Testis (tissue), 3 donors: Measurements from ENCODE around the gene RASSF8. TPM values are rescaled to one million over a fixed set of nuclear protein-coding genes. Genes with fewer than 3 reads are reported as not detected.
A peak's percentile ranks its signal among the peaks of the same experiment; 100 is the strongest.

Experiments
- DNase-seq: peaks from one replicate; pipeline ENCODE4 v3.0.0-alpha.2; 2019
- H3K27ac ChIP-seq, 2 donors: fragments of 200-600 bp; sonication (generic); one replicate each; pipeline ENCODE4 v1.5.1; 2019
- H3K27me3 ChIP-seq: fragments of 200-600 bp; sonication (generic); one replicate; pipeline ENCODE4 v1.5.1; 2019
- H3K36me3 ChIP-seq: fragments of 200-600 bp; sonication (generic); one replicate; pipeline ENCODE4 v1.5.1; 2017; ENCODE audit warnings: low read depth; ENCODE audit errors: missing control alignments
- H3K4me1 ChIP-seq: fragments of 200-600 bp; sonication (generic); one replicate; pipeline ENCODE4 v1.5.1; 2019
- H3K4me3 ChIP-seq, 2 donors: fragments of 200-600 bp; sonication (generic); one replicate each; pipeline ENCODE4 v1.5.1; 2017 to 2019
- H3K9me3 ChIP-seq: fragments of 200-600 bp; sonication (generic); one replicate; pipeline ENCODE4 v1.5.1; 2017
- POLR2A ChIP-seq: fragments of 450-650 bp; IDR thresholded peaks from one replicate; pipeline ENCODE4 v1.6.1; 2017; ENCODE audit warnings: antibody characterized with exemption, mild to moderate bottlenecking, moderate library complexity
- WGBS, 2 donors: methylation state at CpG; one replicate each; pipeline ENCODE4 v1.1.5; 2018; 5-methylcytosine and 5-hydroxymethylcytosine counted together
- intact Hi-C: fragments of 100-400 bp; cut with DNase I; formaldehyde crosslinking; loops from one replicate; pipeline ENCODE4 v1.15.1; 2023; ENCODE audit warnings: low total_unique reads
- polyA plus RNA-seq: library from polyadenylated mRNA; stranded (reverse); fragments of 350-450 nt; fragmentation: Illumina TruSeq; extraction: RNeasy Lipid Tissue Mini Kit (QIAGEN cat#74804); gene quantifications from one replicate; pipeline ENCODE4 v1.2.3, GENCODE V29; 2014; ENCODE audit warnings: low read depth, low replicate concordance; ENCODE audit not compliant: insufficient read depth
- total RNA-seq, 2 donors: library from RNA; depleted of rRNA; stranded (reverse); fragments of >200 nt; gene quantifications; one replicate each; pipeline ENCODE4 v1.2.3, GENCODE V29; 2016
- TF ChIP-seq, protein P1 (sequence below), 3 experiments: fragments of 450-650 bp in 2 of 3; fragments of 200-600 bp in 1 of 3; sonication (generic) in 1 of 3; IDR thresholded peaks; one replicate each; pipeline ENCODE4 v1.5.1; 2016 to 2019; ENCODE audit warnings: antibody characterized with exemption in 3 of 3, mild to moderate bottlenecking in 2 of 3, moderate library complexity in 1 of 3

RASSF8 gene
- total and polyA plus RNA-seq, 3 donors from 2014 or later, result 71.7 to 93.5 (median 90.0) TPM

DNA sequence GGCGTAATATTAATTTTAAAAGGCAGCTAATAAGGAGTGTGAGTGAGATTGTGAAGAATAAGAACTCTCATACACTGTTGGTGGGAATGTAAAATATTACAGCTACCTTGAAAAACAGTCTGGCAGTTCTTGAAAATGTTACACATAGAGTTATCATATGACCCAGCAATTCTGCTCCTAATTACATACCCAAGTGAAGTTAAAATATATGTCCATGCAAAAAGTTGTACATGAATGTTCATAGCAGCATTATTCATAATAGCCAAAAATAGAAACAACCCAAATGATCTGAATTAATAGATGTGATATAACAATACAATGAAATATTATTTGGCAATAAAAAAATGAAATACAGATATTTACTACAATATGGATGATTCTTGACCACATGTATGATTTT is 68.2 kb downstream of the RASSF8 start:
- TF ChIP-seq POLR2A, result no peak
- TF ChIP-seq, protein P1, sequence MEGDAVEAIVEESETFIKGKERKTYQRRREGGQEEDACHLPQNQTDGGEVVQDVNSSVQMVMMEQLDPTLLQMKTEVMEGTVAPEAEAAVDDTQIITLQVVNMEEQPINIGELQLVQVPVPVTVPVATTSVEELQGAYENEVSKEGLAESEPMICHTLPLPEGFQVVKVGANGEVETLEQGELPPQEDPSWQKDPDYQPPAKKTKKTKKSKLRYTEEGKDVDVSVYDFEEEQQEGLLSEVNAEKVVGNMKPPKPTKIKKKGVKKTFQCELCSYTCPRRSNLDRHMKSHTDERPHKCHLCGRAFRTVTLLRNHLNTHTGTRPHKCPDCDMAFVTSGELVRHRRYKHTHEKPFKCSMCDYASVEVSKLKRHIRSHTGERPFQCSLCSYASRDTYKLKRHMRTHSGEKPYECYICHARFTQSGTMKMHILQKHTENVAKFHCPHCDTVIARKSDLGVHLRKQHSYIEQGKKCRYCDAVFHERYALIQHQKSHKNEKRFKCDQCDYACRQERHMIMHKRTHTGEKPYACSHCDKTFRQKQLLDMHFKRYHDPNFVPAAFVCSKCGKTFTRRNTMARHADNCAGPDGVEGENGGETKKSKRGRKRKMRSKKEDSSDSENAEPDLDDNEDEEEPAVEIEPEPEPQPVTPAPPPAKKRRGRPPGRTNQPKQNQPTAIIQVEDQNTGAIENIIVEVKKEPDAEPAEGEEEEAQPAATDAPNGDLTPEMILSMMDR (IDR thresholded peaks at IDR 0.05), result no peak
- Histone ChIP-seq H3K4me1 (no peaks in the 10 kb centered on the region), H3K4me3 (no peak overlapping the region), H3K27ac (no peak overlapping the region), H3K36me3 (no peaks in the 10 kb centered on the region), H3K9me3 (no peaks in the 10 kb centered on the region), H3K27me3 (no peaks in the 10 kb centered on the region)
- intact Hi-C loops, result no loop called here
- WGBS, 2 donors, result 90 to 96% methylated on average over 1 of the region's 1 CpG
- DNase-seq, result no peak

DNA sequence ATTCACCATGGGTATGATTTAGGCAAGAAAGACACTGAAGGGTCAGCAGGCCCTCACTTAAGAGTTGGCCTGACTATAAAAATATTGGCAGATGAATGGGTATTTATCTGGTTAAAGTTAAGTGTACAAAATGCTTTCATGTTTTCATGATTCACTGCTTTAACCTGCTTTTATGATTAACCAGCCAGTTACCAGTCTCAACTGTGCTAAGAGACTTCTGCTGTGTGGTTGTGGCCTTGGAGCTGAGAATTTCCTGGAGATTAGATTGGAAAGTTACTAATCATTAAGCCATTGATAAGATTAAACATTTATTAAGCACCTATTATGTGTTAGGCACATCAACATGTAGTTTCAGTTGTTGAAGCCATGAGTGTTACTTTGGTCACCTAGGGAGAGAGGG is 68.9 kb downstream of the RASSF8 start:
- no peak for TF ChIP-seq POLR2A
- TF ChIP-seq, protein P1 (IDR thresholded peaks at IDR 0.05), result no peak
- no peak for DNase-seq
- Histone ChIP-seq H3K27me3 (no peaks in the 10 kb centered on the region), H3K27ac (no peak overlapping the region), H3K4me3 (no peak overlapping the region), H3K36me3 (no peaks in the 10 kb centered on the region), H3K9me3 (no peaks in the 10 kb centered on the region), H3K4me1 (no peaks in the 10 kb centered on the region)
- intact Hi-C loops, result no loop called here

DNA sequence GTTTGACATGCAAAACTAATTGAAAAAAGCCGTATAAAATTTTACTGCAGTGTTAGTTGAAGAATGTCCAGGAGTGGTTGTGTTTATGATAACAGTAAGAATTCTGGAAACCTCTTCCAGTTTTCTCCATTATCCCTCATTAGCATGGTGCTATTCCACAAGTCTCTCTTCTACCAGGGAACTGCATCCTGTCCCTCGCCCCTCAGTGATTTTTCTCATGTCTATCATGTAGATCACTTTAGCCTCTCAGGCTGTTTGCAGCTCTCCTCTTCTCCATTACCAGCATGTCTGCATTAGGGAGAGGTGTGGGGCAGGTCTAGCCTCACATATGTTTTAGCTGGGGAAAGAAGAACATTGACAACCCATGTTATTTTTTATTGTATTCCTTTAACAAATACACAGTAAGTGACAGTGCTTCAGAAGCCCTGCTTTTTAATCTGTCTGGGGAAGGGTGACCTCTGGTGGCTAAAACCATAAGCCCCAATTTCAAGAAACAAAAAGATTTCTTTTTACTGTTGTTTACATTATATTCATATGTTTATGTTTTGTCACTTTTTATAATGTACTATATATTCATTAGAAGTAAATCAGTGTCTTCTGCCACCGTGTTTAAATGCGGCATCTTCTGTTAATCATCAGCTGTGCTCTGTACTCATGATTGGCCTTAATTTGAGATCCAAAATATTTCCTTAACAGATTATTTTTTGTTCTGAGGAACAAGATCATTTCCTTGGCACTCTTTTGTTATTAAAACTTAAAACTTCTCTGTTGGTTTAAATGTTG is 70.7 kb downstream of the RASSF8 start:
- H3K27ac ChIP-seq, result no peak overlapping the region
- no peak overlapping the region for H3K4me3 ChIP-seq
- no peak for TF ChIP-seq POLR2A
- TF ChIP-seq, protein P1 (IDR thresholded peaks at IDR 0.05), result peak; percentile 58 to 82 (median 69)
- DNase-seq, result peak; percentile 47
- intact Hi-C loops, result no loop called here
- no peaks in the 10 kb centered on the region for H3K4me1 ChIP-seq
- H3K9me3 ChIP-seq, result no peaks in the 10 kb centered on the region
- H3K27me3 ChIP-seq, result no peaks in the 10 kb centered on the region
- WGBS, 2 donors, result 54 to 56% methylated on average over 4 of the region's 4 CpGs
- H3K36me3 ChIP-seq, result no peaks in the 10 kb centered on the region

DNA sequence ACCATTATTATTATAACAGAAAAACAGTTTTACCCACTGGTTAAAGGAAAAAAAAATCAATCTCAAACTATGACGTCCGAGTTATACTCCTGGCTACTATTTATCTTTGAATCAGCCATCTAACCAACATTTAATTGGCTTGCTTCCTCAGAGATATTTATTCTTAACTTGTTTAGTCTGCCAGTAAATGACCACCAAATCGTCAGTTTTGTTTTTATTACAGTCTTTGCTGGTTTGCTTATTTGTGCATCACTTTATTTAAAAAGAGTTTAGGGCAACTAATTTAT is 71.2 kb downstream of the RASSF8 start:
- TF ChIP-seq, protein P1 (IDR thresholded peaks at IDR 0.05), result no peak
- TF ChIP-seq POLR2A, result no peak
- no peak for DNase-seq
- WGBS, 2 donors, result 49 to 50% methylated on average over 3 of the region's 3 CpGs
- no peak overlapping the region for H3K27ac ChIP-seq
- H3K27me3 ChIP-seq, result no peaks in the 10 kb centered on the region
- no peaks in the 10 kb centered on the region for H3K36me3 ChIP-seq
- H3K4me3 ChIP-seq, result no peak overlapping the region
- intact Hi-C loops, result no loop called here
- no peaks in the 10 kb centered on the region for H3K9me3 ChIP-seq
- H3K4me1 ChIP-seq, result no peaks in the 10 kb centered on the region

DNA sequence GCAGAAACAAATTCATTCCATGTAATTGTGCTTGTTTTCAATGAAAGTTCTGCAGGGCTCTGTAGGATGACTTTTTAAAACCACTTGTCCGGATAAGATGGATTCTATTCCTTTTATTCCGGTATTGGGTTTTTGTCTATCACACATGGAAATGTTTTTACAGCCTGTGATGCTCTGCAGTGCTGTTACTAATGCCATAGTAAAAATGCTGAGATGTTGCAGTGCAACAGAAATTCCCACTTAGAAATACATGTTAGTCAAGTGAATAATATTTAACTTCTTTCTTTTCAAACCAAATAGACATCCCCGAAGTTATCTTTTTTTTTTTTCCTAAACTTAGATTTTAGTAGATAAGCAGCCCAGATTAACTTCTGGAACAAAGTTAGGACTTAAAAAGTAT is 71.9 kb downstream of the RASSF8 start:
- no peak overlapping the region for H3K27ac ChIP-seq
- H3K9me3 ChIP-seq, result no peaks in the 10 kb centered on the region
- intact Hi-C loops, result no loop called here
- no peaks in the 10 kb centered on the region for H3K36me3 ChIP-seq
- WGBS, 2 donors, result 85 to 88% methylated on average over 3 of the region's 3 CpGs
- TF ChIP-seq, protein P1 (IDR thresholded peaks at IDR 0.05), result no peak
- TF ChIP-seq POLR2A, result no peak
- H3K27me3 ChIP-seq, result no peaks in the 10 kb centered on the region
- no peak overlapping the region for H3K4me3 ChIP-seq
- DNase-seq, result no peak
- H3K4me1 ChIP-seq, result no peaks in the 10 kb centered on the region
